Natural killer cell (primary cell): ENCODE measurements around the gene MIDN. TPM values are rescaled to one million over a fixed set of nuclear protein-coding genes. Genes with fewer than 3 reads are reported as not detected.

Source experiments
- ATAC-seq, 3 donors: fragments of 150-1000 bp in 2 of 3; fragments of 200-7000 bp in 1 of 3; cut with Tn5 transposase; 1 replicate in 1 of 3; 2 replicates in 2 of 3; pipeline ENCODE4 v1.10.0; 2021; ENCODE audit warnings: mild to moderate bottlenecking in 2 of 3, moderate library complexity in 2 of 3
- DNase-seq, 2 donors: peaks; one replicate each; pipeline versions ENCODE4 v3.0.0 to v3.0.0-alpha.2; 2013 to 2021; ENCODE audit warnings: mixed read lengths in 1 of 2
- H3K27ac ChIP-seq: one replicate; pipeline ENCODE4 v1.5.1; 2013; ENCODE audit warnings: mild to moderate bottlenecking, low read length
- H3K27me3 ChIP-seq: one replicate; pipeline ENCODE4 v1.6.1; 2013; ENCODE audit warnings: low read length; ENCODE audit not compliant: control insufficient read depth, insufficient read depth
- H3K36me3 ChIP-seq: one replicate; pipeline ENCODE4 v1.6.1; 2013; ENCODE audit warnings: low read length; ENCODE audit not compliant: control insufficient read depth, insufficient read depth
- H3K4me1 ChIP-seq: one replicate; pipeline ENCODE4 v1.6.1; 2013; ENCODE audit warnings: low read length; ENCODE audit not compliant: control insufficient read depth, insufficient read depth
- H3K4me3 ChIP-seq: one replicate; pipeline ENCODE4 v1.5.1; 2013; ENCODE audit warnings: low read length
- H3K9me3 ChIP-seq: one replicate; pipeline ENCODE4 v1.6.1; 2013; ENCODE audit warnings: low read length; ENCODE audit not compliant: control insufficient read depth, insufficient read depth
- H3K27ac Mint-ChIP-seq, 2 donors: one replicate each; pipeline ENCODE4 v1.8.0; 2022; ENCODE audit warnings: mild to moderate bottlenecking in 2 of 2, mixed read lengths in 2 of 2, moderate library complexity in 1 of 2
- H3K27me3 Mint-ChIP-seq, 2 donors: one replicate each; pipeline ENCODE4 v1.8.0; 2022; ENCODE audit warnings: low read depth in 2 of 2, mixed read lengths in 2 of 2
- H3K36me3 Mint-ChIP-seq: one replicate; pipeline ENCODE4 v1.8.0; 2022; ENCODE audit warnings: mixed read lengths
- H3K4me1 Mint-ChIP-seq, 2 donors: one replicate each; pipeline ENCODE4 v1.8.0; 2022; ENCODE audit warnings: mixed read lengths in 2 of 2
- H3K4me3 Mint-ChIP-seq: one replicate; pipeline ENCODE4 v1.8.0; 2022; ENCODE audit warnings: mild to moderate bottlenecking, moderate library complexity, mixed read lengths
- H3K9me3 Mint-ChIP-seq, 2 donors: one replicate each; pipeline ENCODE4 v1.8.0; 2022; ENCODE audit warnings: mixed read lengths in 2 of 2
- WGBS: methylation state at CpG from one replicate; pipeline ENCODE4 v1.1.7; 2013; ENCODE audit warnings: missing lambda C conversion rate; ENCODE audit not compliant: insufficient coverage; 5-methylcytosine and 5-hydroxymethylcytosine counted together
- intact Hi-C: fragments of 100-400 bp; cut with micrococcal nuclease; formaldehyde crosslinking; loops from one replicate; pipeline ENCODE4 v1.14.2; 2022
- total RNA-seq, 4 donors: library from RNA; stranded (reverse); fragments of 120-200 nt in 1 of 4; gene quantifications; one replicate each; pipeline versions ENCODE4 v1.2.3 to v1.2.4, GENCODE V29; 2013 to 2022
- TF ChIP-seq, protein P1 (sequence below): fragments of 200-600 bp; IDR thresholded peaks from one replicate; pipeline ENCODE4 v1.8.0; 2022; ENCODE audit warnings: antibody characterized with exemption

MIDN gene
- total RNA-seq, 3 donors from 2014 or later (not counting 1 experiment from before 2014, with no cell fraction given), result 296 to 367 (median 314) TPM

GRCh38 chr19:1288226-1288612 is 39.8 kb downstream of the MIDN start:
- ATAC-seq (no peak), DNase-seq (no peak)
- Mint-ChIP-seq H3K36me3 (no peaks in the 10 kb centered on the region), H3K4me3 (peak overlapping the region; percentile 31), H3K4me1 (peaks cover 0 to 9% of the 10 kb centered on the region in 2 donors), H3K9me3 (no peaks in the 10 kb centered on the region), H3K27ac (no peak overlapping the region), H3K27me3 (peaks cover 12 to 33% of the 10 kb centered on the region in 2 donors)
- no peak overlapping the region for H3K27ac ChIP-seq
- no peaks in the 10 kb centered on the region for H3K36me3 ChIP-seq
- no peak overlapping the region for H3K4me3 ChIP-seq
- 87% methylated on average over 18 of the region's 18 CpGs for WGBS
- H3K4me1 ChIP-seq, result peaks cover 10% of the 10 kb centered on the region
- intact Hi-C loops, result no loop called here
- TF ChIP-seq, protein P1, sequence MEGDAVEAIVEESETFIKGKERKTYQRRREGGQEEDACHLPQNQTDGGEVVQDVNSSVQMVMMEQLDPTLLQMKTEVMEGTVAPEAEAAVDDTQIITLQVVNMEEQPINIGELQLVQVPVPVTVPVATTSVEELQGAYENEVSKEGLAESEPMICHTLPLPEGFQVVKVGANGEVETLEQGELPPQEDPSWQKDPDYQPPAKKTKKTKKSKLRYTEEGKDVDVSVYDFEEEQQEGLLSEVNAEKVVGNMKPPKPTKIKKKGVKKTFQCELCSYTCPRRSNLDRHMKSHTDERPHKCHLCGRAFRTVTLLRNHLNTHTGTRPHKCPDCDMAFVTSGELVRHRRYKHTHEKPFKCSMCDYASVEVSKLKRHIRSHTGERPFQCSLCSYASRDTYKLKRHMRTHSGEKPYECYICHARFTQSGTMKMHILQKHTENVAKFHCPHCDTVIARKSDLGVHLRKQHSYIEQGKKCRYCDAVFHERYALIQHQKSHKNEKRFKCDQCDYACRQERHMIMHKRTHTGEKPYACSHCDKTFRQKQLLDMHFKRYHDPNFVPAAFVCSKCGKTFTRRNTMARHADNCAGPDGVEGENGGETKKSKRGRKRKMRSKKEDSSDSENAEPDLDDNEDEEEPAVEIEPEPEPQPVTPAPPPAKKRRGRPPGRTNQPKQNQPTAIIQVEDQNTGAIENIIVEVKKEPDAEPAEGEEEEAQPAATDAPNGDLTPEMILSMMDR, result no peak
- no peaks in the 10 kb centered on the region for H3K9me3 ChIP-seq
- peaks cover 22% of the 10 kb centered on the region for H3K27me3 ChIP-seq

DNA sequence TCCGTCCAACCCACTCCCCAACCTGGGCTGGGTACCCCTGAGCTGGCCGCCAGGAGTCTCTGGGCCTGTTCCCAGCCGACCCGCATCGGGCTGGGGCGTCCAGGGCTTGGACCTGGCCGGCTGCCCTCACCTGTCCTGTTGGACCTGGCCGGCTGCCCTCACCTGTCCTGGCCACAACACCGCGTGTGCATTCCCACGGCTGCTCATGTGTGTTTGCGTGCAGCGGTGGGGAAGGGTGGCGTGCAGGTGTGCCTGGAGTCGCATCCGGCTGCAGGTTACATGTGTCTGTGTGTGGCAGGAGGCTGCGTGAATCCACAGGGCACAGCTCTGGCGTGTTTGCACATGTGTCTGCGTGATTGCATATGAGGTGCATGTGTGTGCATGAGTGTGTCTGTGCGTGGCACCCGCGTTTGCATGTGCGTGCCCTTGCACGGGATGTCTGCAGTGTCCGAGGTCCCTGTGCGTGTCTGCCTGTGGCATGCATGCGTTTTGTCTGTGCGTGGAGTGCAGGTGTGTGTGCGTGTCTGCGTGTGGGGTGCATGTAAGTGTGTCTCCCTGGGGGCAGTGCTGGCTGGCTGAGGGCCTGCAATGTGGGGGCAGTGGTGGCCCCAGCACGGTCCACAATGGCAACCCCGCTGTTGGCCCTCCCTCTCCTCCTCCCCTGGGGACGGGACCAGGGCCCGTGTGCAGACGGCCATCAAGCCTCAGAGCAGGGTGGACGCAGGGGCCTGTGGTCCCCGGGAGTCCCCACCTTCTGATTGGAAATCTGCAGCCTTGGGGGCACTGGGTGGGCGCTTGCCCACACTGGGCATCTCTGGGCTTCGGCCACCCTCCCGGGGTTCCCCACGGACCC is 40.7 kb downstream of the MIDN start:
- Mint-ChIP-seq H3K27me3 (peaks cover 10 to 32% of the 10 kb centered on the region in 2 donors), H3K4me3 (no peak overlapping the region), H3K4me1 (peaks cover 0 to 8% of the 10 kb centered on the region in 2 donors), H3K9me3 (no peaks in the 10 kb centered on the region), H3K27ac (no peak overlapping the region), H3K36me3 (no peaks in the 10 kb centered on the region)
- TF ChIP-seq, protein P1, result no peak
- H3K36me3 ChIP-seq, result no peaks in the 10 kb centered on the region
- WGBS, result 88% methylated on average over 41 of the region's 41 CpGs
- peaks cover 24% of the 10 kb centered on the region for H3K27me3 ChIP-seq
- intact Hi-C loops, result no loop called here
- H3K27ac ChIP-seq, result no peak overlapping the region
- H3K4me1 ChIP-seq, result peaks cover 10% of the 10 kb centered on the region
- ATAC-seq (no peak), DNase-seq (no peak)
- no peak overlapping the region for H3K4me3 ChIP-seq
- no peaks in the 10 kb centered on the region for H3K9me3 ChIP-seq

- Mint-ChIP-seq H3K4me1 (peaks cover 0 to 5% of the 10 kb centered on the region in 2 donors), H3K9me3 (no peaks in the 10 kb centered on the region), H3K27ac (no peak overlapping the region), H3K36me3 (no peaks in the 10 kb centered on the region), H3K27me3 (peaks cover 5 to 28% of the 10 kb centered on the region in 2 donors), H3K4me3 (no peak overlapping the region)
- no peak overlapping the region for H3K4me3 ChIP-seq
- DNase-seq (no peak), ATAC-seq (no peak)
- H3K27me3 ChIP-seq, result peaks cover 23% of the 10 kb centered on the region
- H3K4me1 ChIP-seq, result peaks cover 10% of the 10 kb centered on the region
- 81% methylated on average over 19 of the region's 19 CpGs for WGBS
- H3K27ac ChIP-seq, result no peak overlapping the region
- no peaks in the 10 kb centered on the region for H3K36me3 ChIP-seq
- intact Hi-C loops, result no loop called here
- H3K9me3 ChIP-seq, result no peaks in the 10 kb centered on the region
- TF ChIP-seq, protein P1, result no peak
Observed at GRCh38 chr19:1289686-1290025, 41.3 kb downstream of the MIDN start.
